Neural crest cell (in vitro differentiated cells): ENCODE measurements around the gene WRAP73. TPM values are rescaled to one million over a fixed set of nuclear protein-coding genes. Genes with fewer than 3 reads are reported as not detected.

Source experiments
- DNase-seq: peaks from one replicate; pipeline ENCODE4 v3.0.0; 2021; ENCODE audit warnings: low read depth, mixed read lengths, low spot score
- H3K27ac Mint-ChIP-seq: one replicate; pipeline ENCODE4 v1.8.0; 2021; ENCODE audit warnings: mild to moderate bottlenecking, mixed read lengths; ENCODE audit not compliant: unreplicated experiment
- H3K27me3 Mint-ChIP-seq: 2 replicates; pipeline ENCODE4 v1.8.0; 2021; ENCODE audit warnings: low read depth, mild to moderate bottlenecking, mixed read lengths
- H3K36me3 Mint-ChIP-seq: 2 replicates; pipeline ENCODE4 v1.8.0; 2021; ENCODE audit warnings: low read depth, mild to moderate bottlenecking, mixed read lengths
- H3K4me1 Mint-ChIP-seq: 2 replicates; pipeline ENCODE4 v1.8.0; 2021; ENCODE audit warnings: mixed read lengths
- H3K4me3 Mint-ChIP-seq: one replicate; pipeline ENCODE4 v1.8.0; 2021; ENCODE audit warnings: mild to moderate bottlenecking, mixed read lengths
- H3K9me3 Mint-ChIP-seq: 2 replicates; pipeline ENCODE4 v1.8.0; 2021; ENCODE audit warnings: mixed read lengths
- total RNA-seq: library from RNA; stranded (reverse); gene quantifications from 2 replicates; pipeline ENCODE4 v1.2.1, GENCODE V29; 2021
- TF ChIP-seq, protein P1 (sequence below): fragments of 200-600 bp; sonication (generic); conservative IDR thresholded peaks from 2 replicates; pipeline ENCODE4 v1.5.0; 2021; ENCODE audit warnings: antibody characterized with exemption, mild to moderate bottlenecking

WRAP73 gene
- total RNA-seq, 1 donor from 2014 or later: 28.9 TPM

- peaks cover 4% of the 10 kb centered on the region for H3K4me1 Mint-ChIP-seq
- H3K4me3 Mint-ChIP-seq: no peak overlapping the region
- H3K9me3 Mint-ChIP-seq: no peaks in the 10 kb centered on the region
- no peaks in the 10 kb centered on the region for H3K27me3 Mint-ChIP-seq
- H3K27ac Mint-ChIP-seq: no peak overlapping the region
- no peaks in the 10 kb centered on the region for H3K36me3 Mint-ChIP-seq
- TF ChIP-seq, protein P1, sequence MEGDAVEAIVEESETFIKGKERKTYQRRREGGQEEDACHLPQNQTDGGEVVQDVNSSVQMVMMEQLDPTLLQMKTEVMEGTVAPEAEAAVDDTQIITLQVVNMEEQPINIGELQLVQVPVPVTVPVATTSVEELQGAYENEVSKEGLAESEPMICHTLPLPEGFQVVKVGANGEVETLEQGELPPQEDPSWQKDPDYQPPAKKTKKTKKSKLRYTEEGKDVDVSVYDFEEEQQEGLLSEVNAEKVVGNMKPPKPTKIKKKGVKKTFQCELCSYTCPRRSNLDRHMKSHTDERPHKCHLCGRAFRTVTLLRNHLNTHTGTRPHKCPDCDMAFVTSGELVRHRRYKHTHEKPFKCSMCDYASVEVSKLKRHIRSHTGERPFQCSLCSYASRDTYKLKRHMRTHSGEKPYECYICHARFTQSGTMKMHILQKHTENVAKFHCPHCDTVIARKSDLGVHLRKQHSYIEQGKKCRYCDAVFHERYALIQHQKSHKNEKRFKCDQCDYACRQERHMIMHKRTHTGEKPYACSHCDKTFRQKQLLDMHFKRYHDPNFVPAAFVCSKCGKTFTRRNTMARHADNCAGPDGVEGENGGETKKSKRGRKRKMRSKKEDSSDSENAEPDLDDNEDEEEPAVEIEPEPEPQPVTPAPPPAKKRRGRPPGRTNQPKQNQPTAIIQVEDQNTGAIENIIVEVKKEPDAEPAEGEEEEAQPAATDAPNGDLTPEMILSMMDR: no peak
- no peak for DNase-seq
Measured at GRCh38 chr1:3581296-3582036, 68.4 kb downstream of the WRAP73 start.

Other genes with a start within 250 kb of the WRAP73 start
- 11.3 and 12.2 TPM in 2 replicates for gene ARHGEF16, start 195.4 kb downstream of the WRAP73 start, total RNA-seq
- 36.7 and 38.8 TPM in 2 replicates for gene MEGF6, start 38.6 kb downstream of the WRAP73 start, total RNA-seq
- 14.5 and 14.9 TPM in 2 replicates for gene TPRG1L, start 25.1 kb downstream of the WRAP73 start, total RNA-seq
- 1.5 and 2.1 TPM in 2 replicates for gene TP73, start 2.4 kb upstream of the WRAP73 start, total RNA-seq
- not detected in 2 replicates for gene CCDC27, start 102.3 kb upstream of the WRAP73 start, total RNA-seq
- 3.8 and 4.7 TPM in 2 replicates for gene SMIM1, start 122.6 kb upstream of the WRAP73 start, total RNA-seq
- gene LRRC47, start 146.4 kb upstream of the WRAP73 start, total RNA-seq: 57.9 and 59.6 TPM in 2 replicates
- gene CEP104, start 207.1 kb upstream of the WRAP73 start, total RNA-seq: 36.2 and 37.3 TPM in 2 replicates
- gene DFFB, start 207.4 kb upstream of the WRAP73 start, total RNA-seq: 11.3 and 13.1 TPM in 2 replicates